ENCODE measurements around the gene SLC41A1. TPM values are rescaled to one million over a fixed set of nuclear protein-coding genes. Genes with fewer than 3 reads are reported as not detected.

SLC41A1 gene
- total and polyA plus RNA-seq, 9 of the 15 experiments (the other 6 are each of a cell fraction or from before 2014, with no cell fraction given) = 4.1 to 29.3 (median 11.4) TPM

- TF ChIP-seq ZBTB11 (CRISPR knock-in tag; IDR thresholded peaks at IDR 0.05) = 0 out of 6 replicates have a peak, but pooled peaks of 1 of the 3 experiments have one; percentile 38
- TF ChIP-seq C11orf30 (IDR thresholded peaks at IDR 0.05; ENCODE audit: low read depth) = peak; percentile 95
- peak; percentile 94 for TF ChIP-seq NFE2 (IDR thresholded peaks at IDR 0.05; ENCODE audit: low read depth)
- no peak for TF ChIP-seq CBX2 (IDR thresholded peaks at IDR 0.05; ENCODE audit: insufficient read depth, low read length, poor library complexity, severe bottlenecking)
- TF ChIP-seq NRF1 (conservative IDR thresholded peaks at IDR 0.05 in 1 of 2, IDR thresholded peaks at IDR 0.05 in 1 of 2) = peak; percentile 34 to 62; a peak in 3 of 4 replicates
- TF ChIP-seq ZNF707 (CRISPR knock-in tag; conservative IDR thresholded peaks at IDR 0.05) = no peak
- TF ChIP-seq PRPF4 (IDR thresholded peaks at IDR 0.05; ENCODE audit: insufficient read depth, low read depth, low read length, poor library complexity, severe bottlenecking) = no peak
- peak; percentile 65; the same call in 1 of the 2 replicates for TF ChIP-seq GATA2 (CRISPR knock-in tag; IDR thresholded peaks at IDR 0.05)
- peak; percentile 94 for TF ChIP-seq ZNF316 (IDR thresholded peaks at IDR 0.05)
- peak in 1 of 2 experiments; percentile 82; a peak in 2 of 4 replicates for TF ChIP-seq RCOR1 (IDR thresholded peaks at IDR 0.05; ENCODE audit: borderline replicate concordance in 1 of 2, low read depth in 2 of 2, low read length in 2 of 2)
- TF ChIP-seq ATF1 (CRISPR knock-in tag; IDR thresholded peaks at IDR 0.05) = no peak
- peak; percentile 82 for TF ChIP-seq ATF1 (tag; IDR thresholded peaks at IDR 0.05)
- TF ChIP-seq TBL1XR1 (IDR thresholded peaks at IDR 0.05; ENCODE audit: low read length in 2 of 2) = 0 out of 4 replicates have a peak, but pooled peaks of 1 of the 2 experiments have one; percentile 12
- 0 out of 2 replicates have a peak, but pooled peaks have one; percentile 62 for TF ChIP-seq ELF4 (CRISPR knock-in tag; IDR thresholded peaks at IDR 0.05)
- TF ChIP-seq HDAC2 (IDR thresholded peaks at IDR 0.05) = 0 out of 2 replicates have a peak, but pooled peaks have one; percentile 26
- 0 out of 2 replicates have a peak, but pooled peaks have one; percentile 15 for TF ChIP-seq HCFC1 (IDR thresholded peaks at IDR 0.05; ENCODE audit: low read depth, low read length)
- no peak for TF ChIP-seq MYNN (IDR thresholded peaks at IDR 0.05)
- TF ChIP-seq MYNN (CRISPR knock-in tag; IDR thresholded peaks at IDR 0.05) = no peak
- TF ChIP-seq ZMIZ1 (IDR thresholded peaks at IDR 0.05; ENCODE audit: low read depth in 2 of 2, low read length in 2 of 2) = no peak
- TF ChIP-seq ARNT (IDR thresholded peaks at IDR 0.05) = no peak
- TF ChIP-seq JUND (IDR thresholded peaks at IDR 0.05; ENCODE audit: borderline replicate concordance, low read depth, low read length) = peak; percentile 61; the same call in 1 of the 2 replicates
- TF ChIP-seq JUND (tag; IDR thresholded peaks at IDR 0.05; ENCODE audit: borderline replicate concordance, low read depth, low read length) = peak; percentile 75; the same call in 2 of the 3 replicates
Observed at GRCh38 chr1:205787287-205787916, 25.6 kb downstream of the SLC41A1 start (continued).

All from K562 (cell line).